ENCODE measurements around the gene TBXA2R. TPM values are rescaled to one million over a fixed set of nuclear protein-coding genes. Genes with fewer than 3 reads are reported as not detected.
A peak's percentile ranks its signal among the peaks of the same experiment; 100 is the strongest.

The TBXA2R gene
- total RNA-seq, 4 donors from 2014 or later: 1.4 to 14.9 (median 4.5) TPM

DNA sequence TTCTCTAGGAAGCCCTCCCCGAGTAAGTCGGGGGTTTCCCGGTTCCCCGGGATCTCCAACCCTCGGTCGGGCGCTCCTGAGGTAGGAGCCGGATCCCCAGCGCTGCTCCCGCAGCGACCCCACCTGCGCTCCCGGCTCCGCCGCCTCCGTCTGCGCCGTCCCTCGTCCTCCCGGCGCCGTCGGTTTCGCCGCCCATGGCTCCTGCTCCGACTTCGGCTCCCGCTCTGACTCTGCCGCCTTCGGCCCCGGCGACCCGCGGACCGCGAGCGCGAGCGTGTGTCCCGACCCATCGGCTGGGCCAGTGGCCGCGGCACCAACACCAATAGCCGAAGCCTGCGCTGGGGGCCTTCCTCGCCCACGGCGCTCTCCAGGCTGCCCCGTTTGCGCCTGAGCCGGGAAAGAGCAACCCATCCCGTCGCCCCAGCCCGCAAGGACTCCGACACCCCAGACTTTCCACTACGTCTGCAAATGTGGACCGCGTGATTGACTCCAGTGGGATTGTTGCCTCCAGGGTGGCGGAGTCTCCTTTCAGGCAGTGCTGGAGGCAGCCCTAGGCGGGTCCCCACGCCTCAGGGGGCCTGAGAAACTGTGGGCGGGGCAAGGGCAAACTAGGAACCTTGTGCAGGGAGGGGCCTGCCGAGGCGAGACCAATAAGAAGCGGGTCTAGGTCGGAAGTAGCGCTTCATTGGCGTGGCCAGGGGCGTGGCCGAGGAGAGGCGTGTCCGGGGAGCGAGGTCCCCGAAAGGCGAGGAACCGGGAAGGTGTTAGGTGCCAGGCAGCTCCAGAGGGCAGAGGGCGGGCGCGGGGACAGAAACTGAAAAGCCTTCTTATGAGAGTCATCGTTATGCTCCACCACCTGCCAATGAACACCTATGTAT lies 20.0 kb upstream of the TBXA2R start, which contains the start of gene CACTIN:
TSS of gene CACTIN (minus strand) at position 318 of the 878 bp plus-strand sequence. CDS start at position 290, 28 bp downstream.
- peaks cover 0 to 38% of the 10 kb centered on the region in 2 donors for H3K36me3 ChIP-seq
- peaks cover 0 to 34% (median 15%) of the 10 kb centered on the region in 3 donors for H3K4me1 ChIP-seq
- no peaks in the 10 kb centered on the region for H3K27me3 ChIP-seq
- no peak for TF ChIP-seq EP300 (IDR thresholded peaks at IDR 0.05)
- TF ChIP-seq POLR2A (IDR thresholded peaks at IDR 0.05): peak; percentile 89 to 91
- TF ChIP-seq POLR2AphosphoS5 (IDR thresholded peaks at IDR 0.05): peak; percentile 90
- TF ChIP-seq, protein P1, sequence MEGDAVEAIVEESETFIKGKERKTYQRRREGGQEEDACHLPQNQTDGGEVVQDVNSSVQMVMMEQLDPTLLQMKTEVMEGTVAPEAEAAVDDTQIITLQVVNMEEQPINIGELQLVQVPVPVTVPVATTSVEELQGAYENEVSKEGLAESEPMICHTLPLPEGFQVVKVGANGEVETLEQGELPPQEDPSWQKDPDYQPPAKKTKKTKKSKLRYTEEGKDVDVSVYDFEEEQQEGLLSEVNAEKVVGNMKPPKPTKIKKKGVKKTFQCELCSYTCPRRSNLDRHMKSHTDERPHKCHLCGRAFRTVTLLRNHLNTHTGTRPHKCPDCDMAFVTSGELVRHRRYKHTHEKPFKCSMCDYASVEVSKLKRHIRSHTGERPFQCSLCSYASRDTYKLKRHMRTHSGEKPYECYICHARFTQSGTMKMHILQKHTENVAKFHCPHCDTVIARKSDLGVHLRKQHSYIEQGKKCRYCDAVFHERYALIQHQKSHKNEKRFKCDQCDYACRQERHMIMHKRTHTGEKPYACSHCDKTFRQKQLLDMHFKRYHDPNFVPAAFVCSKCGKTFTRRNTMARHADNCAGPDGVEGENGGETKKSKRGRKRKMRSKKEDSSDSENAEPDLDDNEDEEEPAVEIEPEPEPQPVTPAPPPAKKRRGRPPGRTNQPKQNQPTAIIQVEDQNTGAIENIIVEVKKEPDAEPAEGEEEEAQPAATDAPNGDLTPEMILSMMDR (IDR thresholded peaks at IDR 0.05): peak in 1 of 4 experiments; percentile 27
- H3K9me3 ChIP-seq: no peaks in the 10 kb centered on the region
- peak within 1 kb of the TSS; percentile 82 to 95 (median 91) for H3K27ac ChIP-seq
- ATAC-seq: peak; percentile 98
- 0% methylated on average over 4 to 9 of the region's 80 CpGs for WGBS, 2 donors (ENCODE audit: low coverage in 1 of 2)
- H3K4me3 ChIP-seq: peak within 1 kb of the TSS; percentile 92 to 95

DNA sequence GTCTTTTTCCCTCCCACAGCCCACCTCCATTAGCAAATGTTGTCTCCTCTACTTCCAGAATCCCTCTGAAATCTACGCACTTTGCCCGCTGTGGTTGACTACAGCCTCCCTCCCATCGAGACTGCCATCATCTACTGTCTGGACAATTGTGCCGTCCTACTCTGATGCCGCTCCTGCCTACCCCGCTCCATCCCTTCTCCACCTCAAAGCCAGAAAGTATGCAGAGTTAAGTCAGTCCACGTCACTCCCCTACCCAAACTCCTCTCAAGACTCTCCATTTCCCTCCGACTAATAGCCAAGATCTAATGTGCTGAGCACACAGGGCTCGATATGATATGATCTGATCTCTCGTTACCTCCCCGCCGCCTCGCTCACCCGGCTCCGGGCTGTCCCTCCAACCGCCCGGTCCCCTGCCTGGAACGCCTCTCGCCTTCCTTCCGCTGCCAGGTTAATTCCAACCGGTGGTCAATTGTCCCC lies 19.4 kb upstream of the TBXA2R start:
- ATAC-seq: no peak

DNA sequence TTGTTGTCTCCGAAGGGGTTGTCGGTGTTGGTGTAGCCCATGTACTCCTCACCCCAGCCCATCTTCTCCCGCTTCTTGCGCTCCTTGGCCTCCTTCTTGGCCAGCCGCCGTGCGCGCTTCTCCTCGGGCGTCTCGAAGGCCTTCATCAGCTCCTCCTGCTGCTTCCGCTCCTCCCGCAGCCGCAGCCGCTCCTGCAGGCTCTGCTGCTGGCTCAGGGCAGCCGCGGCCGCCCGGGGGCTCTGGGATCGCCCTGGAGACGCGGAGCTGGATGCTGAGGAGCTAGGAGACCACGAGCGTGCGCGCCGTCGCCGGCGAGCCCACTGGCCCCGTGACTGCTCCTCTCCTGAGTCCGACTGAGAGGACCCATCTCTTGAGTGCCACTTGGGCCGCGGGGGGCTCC lies 17.0 kb upstream of the TBXA2R start:
- H3K4me3 ChIP-seq: no peak overlapping the region
- no peak for TF ChIP-seq POLR2A (IDR thresholded peaks at IDR 0.05)
- TF ChIP-seq, protein P1 (IDR thresholded peaks at IDR 0.05): no peak
- no peak for TF ChIP-seq POLR2AphosphoS5 (IDR thresholded peaks at IDR 0.05)
- no peak for TF ChIP-seq EP300 (IDR thresholded peaks at IDR 0.05)
- H3K27ac ChIP-seq: no peak overlapping the region
- no peaks in the 10 kb centered on the region for H3K27me3 ChIP-seq
- WGBS, 2 donors (ENCODE audit: low coverage in 1 of 2): 100% methylated on average over 1 of the region's 34 CpGs; no CpG with 5 or more reads in 1 of the 2 donors
- ATAC-seq: no peak
- H3K4me1 ChIP-seq: peaks cover 0 to 49% (median 15%) of the 10 kb centered on the region in 3 donors
- H3K9me3 ChIP-seq: no peaks in the 10 kb centered on the region
- H3K36me3 ChIP-seq: peaks cover 0 to 55% of the 10 kb centered on the region in 2 donors

More for the DNA sequence above, 19.4 kb upstream of the TBXA2R start:
- peaks cover 0 to 34% (median 15%) of the 10 kb centered on the region in 3 donors for H3K4me1 ChIP-seq
- H3K4me3 ChIP-seq: peak overlapping the region; percentile 92 to 95
- no peaks in the 10 kb centered on the region for H3K27me3 ChIP-seq
- peak overlapping the region; percentile 82 to 95 (median 91) for H3K27ac ChIP-seq
- H3K36me3 ChIP-seq: peaks cover 0 to 38% of the 10 kb centered on the region in 2 donors
- H3K9me3 ChIP-seq: no peaks in the 10 kb centered on the region
- 4 to 5% methylated on average over 8 to 15 of the region's 21 CpGs for WGBS, 2 donors (ENCODE audit: low coverage in 1 of 2)
- TF ChIP-seq, protein P1 (IDR thresholded peaks at IDR 0.05): no peak
- TF ChIP-seq POLR2A (IDR thresholded peaks at IDR 0.05): no peak
- TF ChIP-seq EP300 (IDR thresholded peaks at IDR 0.05): no peak
- TF ChIP-seq POLR2AphosphoS5 (IDR thresholded peaks at IDR 0.05): no peak

DNA sequence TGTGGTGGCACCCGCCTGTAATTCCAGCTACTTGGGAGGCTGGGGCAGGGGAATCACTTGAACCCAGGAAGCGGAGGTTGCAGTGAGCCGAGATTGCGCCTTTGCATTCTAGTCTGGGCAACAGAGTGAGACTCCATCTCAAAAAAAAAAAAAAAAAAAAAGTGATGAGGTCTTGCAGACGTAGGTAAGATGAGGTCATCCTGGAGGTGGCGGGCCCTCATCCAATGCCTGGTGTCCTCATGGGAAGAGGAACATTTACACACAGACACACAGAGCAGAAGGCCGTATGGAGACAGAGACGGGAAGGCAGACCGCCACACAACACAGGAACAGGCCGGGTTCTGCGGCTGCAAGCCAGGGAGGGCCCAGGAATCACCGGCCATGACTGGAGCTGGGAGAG lies 15.5 kb upstream of the TBXA2R start:
- Histone ChIP-seq H3K9me3 (no peaks in the 10 kb centered on the region), H3K4me1 (peaks cover 0 to 55% (median 22%) of the 10 kb centered on the region in 3 donors), H3K27me3 (no peaks in the 10 kb centered on the region), H3K27ac (no peak overlapping the region), H3K4me3 (no peak overlapping the region), H3K36me3 (peaks cover 0 to 59% of the 10 kb centered on the region in 2 donors)
- TF ChIP-seq EP300 (IDR thresholded peaks at IDR 0.05) (no peak), POLR2A (IDR thresholded peaks at IDR 0.05) (no peak), POLR2AphosphoS5 (IDR thresholded peaks at IDR 0.05) (no peak)
- TF ChIP-seq, protein P1 (IDR thresholded peaks at IDR 0.05): no peak
- no peak for ATAC-seq
- WGBS, 2 donors (ENCODE audit: low coverage in 1 of 2): 78 to 88% methylated on average over 5 to 11 of the region's 12 CpGs

Data from gastroesophageal sphincter (tissue), 4 donors.